GM18508 (cell line): ENCODE data around the gene XBP1.
"Not testable (repeated sequence)": the region's sequence is repeated elsewhere in the genome, so short reads cannot be mapped to it uniquely, and the experiment has no call there.

Source experiments
- ATAC-seq: cut with Tn5 transposase; IDR thresholded peaks from one replicate; pipeline ENCODE4 v1.9.1; 2021; ENCODE audit warnings: moderate number of reproducible peaks; ENCODE audit not compliant: insufficient read depth, unreplicated experiment

XBP1 gene

GRCh38 chr22:28819253-28820096 lies 19.1 kb upstream of the XBP1 start:
- no peak for ATAC-seq

- ATAC-seq: no peak
Observed at GRCh38 chr22:28817919-28818859, 17.8 kb upstream of the XBP1 start.

GRCh38 chr22:28817064-28817463 lies 16.7 kb upstream of the XBP1 start:
- no peak for ATAC-seq

- no peak for ATAC-seq
Observed at GRCh38 chr22:28815729-28816128, 15.4 kb upstream of the XBP1 start.

GRCh38 chr22:28815111-28815510 lies 14.7 kb upstream of the XBP1 start:
- no peak for ATAC-seq

GRCh38 chr22:28813772-28814518 lies 13.6 kb upstream of the XBP1 start:
- ATAC-seq: no peak

- no peak for ATAC-seq
Observed at GRCh38 chr22:28812516-28812915, 12.1 kb upstream of the XBP1 start.

GRCh38 chr22:28810821-28811491 lies 10.6 kb upstream of the XBP1 start:
- ATAC-seq: no peak

GRCh38 chr22:28808716-28809355 lies 8.5 kb upstream of the XBP1 start:
- no peak for ATAC-seq

- ATAC-seq: not testable (repeated sequence)
Observed at GRCh38 chr22:28805426-28805825, 5.1 kb upstream of the XBP1 start.

- ATAC-seq: no peak
Observed at GRCh38 chr22:28802595-28803123, 2.3 kb upstream of the XBP1 start.

- ATAC-seq: no peak
Observed at GRCh38 chr22:28801845-28802594, 1.7 kb upstream of the XBP1 start.

- no peak for ATAC-seq
Observed at GRCh38 chr22:28799606-28800307, 612 bp downstream of the XBP1 start.

GRCh38 chr22:28798810-28799605 lies 1.4 kb downstream of the XBP1 start:
- ATAC-seq: no peak

- no peak for ATAC-seq
Observed at GRCh38 chr22:28795932-28796856, 4.2 kb downstream of the XBP1 start.

GRCh38 chr22:28795071-28795693 lies 5.2 kb downstream of the XBP1 start:
- no peak for ATAC-seq
